Coronary artery (tissue), 2 donors: ENCODE data around the gene CHST11.

Experiments
- DNase-seq: peaks from one replicate; pipeline ENCODE4 v3.0.0-alpha.2; 2017; ENCODE audit warnings: low spot score
- H3K27ac ChIP-seq, 2 donors: fragments of 200-600 bp; sonication (generic); one replicate each; pipeline ENCODE4 v1.5.1; 2016 to 2019
- H3K4me3 ChIP-seq: fragments of 200-600 bp; sonication (generic); 2 replicates; pipeline ENCODE4 v1.5.1; 2016; ENCODE audit warnings: mild to moderate bottlenecking, moderate library complexity
- CTCF ChIP-seq: fragments of 200-600 bp; sonication (generic); IDR thresholded peaks from one replicate; pipeline ENCODE4 v1.5.1; 2019; ENCODE audit warnings: antibody characterized with exemption

CHST11 gene

GRCh38 chr12:104672501-104673265, 215.9 kb downstream of the CHST11 start:
- Histone ChIP-seq H3K4me3 (no peak overlapping the region), H3K27ac (peak overlapping the region; percentile 86 to 87)
- peak; percentile 86 for DNase-seq
- no peak for TF ChIP-seq CTCF

- Histone ChIP-seq H3K4me3 (no peak overlapping the region), H3K27ac (peak overlapping the region; percentile 86 to 87)
- TF ChIP-seq CTCF, result no peak
- no peak for DNase-seq
Measured at GRCh38 chr12:104673294-104673693, 216.5 kb downstream of the CHST11 start.

GRCh38 chr12:104673696-104674482, 217.1 kb downstream of the CHST11 start:
- peak overlapping the region; percentile 86 to 87 for H3K27ac ChIP-seq
- no peak overlapping the region for H3K4me3 ChIP-seq
- no peak for TF ChIP-seq CTCF
- DNase-seq, result no peak

- TF ChIP-seq CTCF, result no peak
- DNase-seq, result no peak
- no peak overlapping the region for H3K4me3 ChIP-seq
- no peak overlapping the region for H3K27ac ChIP-seq
Measured at GRCh38 chr12:104676636-104677035, 219.9 kb downstream of the CHST11 start.

- no peak for TF ChIP-seq CTCF
- H3K4me3 ChIP-seq, result no peak overlapping the region
- DNase-seq, result no peak
- no peak overlapping the region for H3K27ac ChIP-seq
Measured at GRCh38 chr12:104677441-104678089, 220.8 kb downstream of the CHST11 start.

- DNase-seq, result no peak
- H3K27ac ChIP-seq, result no peak overlapping the region
- no peak for TF ChIP-seq CTCF
- no peak overlapping the region for H3K4me3 ChIP-seq
Measured at GRCh38 chr12:104680070-104680469, 223.3 kb downstream of the CHST11 start.
